Measurements from ENCODE around the gene SLC29A2. TPM values are rescaled to one million over a fixed set of nuclear protein-coding genes. Genes with fewer than 3 reads are reported as not detected.
A peak's percentile ranks its signal among the peaks of the same experiment; 100 is the strongest.

The SLC29A2 gene
- total RNA-seq, 6 experiments from 2014 or later, result not detected

GRCh38 chr11:66327171-66328030, 44.2 kb downstream of the SLC29A2 start:
- Mint-ChIP-seq H3K4me1 (ENCODE audit: low read depth) (peaks cover 53% of the 10 kb centered on the region), H3K4me3 (peak overlapping the region; percentile 44), H3K36me3 (ENCODE audit: low read depth) (no peaks in the 10 kb centered on the region), H3K9me3 (no peaks in the 10 kb centered on the region), H3K27ac (peak overlapping the region; percentile 88), H3K27me3 (ENCODE audit: insufficient read depth) (peaks cover 13% of the 10 kb centered on the region)
- peak; percentile 68 for DNase-seq
- peak; percentile 19; the same call in 1 of the 2 replicates for TF ChIP-seq CTCF (IDR thresholded peaks at IDR 0.05)

DNA sequence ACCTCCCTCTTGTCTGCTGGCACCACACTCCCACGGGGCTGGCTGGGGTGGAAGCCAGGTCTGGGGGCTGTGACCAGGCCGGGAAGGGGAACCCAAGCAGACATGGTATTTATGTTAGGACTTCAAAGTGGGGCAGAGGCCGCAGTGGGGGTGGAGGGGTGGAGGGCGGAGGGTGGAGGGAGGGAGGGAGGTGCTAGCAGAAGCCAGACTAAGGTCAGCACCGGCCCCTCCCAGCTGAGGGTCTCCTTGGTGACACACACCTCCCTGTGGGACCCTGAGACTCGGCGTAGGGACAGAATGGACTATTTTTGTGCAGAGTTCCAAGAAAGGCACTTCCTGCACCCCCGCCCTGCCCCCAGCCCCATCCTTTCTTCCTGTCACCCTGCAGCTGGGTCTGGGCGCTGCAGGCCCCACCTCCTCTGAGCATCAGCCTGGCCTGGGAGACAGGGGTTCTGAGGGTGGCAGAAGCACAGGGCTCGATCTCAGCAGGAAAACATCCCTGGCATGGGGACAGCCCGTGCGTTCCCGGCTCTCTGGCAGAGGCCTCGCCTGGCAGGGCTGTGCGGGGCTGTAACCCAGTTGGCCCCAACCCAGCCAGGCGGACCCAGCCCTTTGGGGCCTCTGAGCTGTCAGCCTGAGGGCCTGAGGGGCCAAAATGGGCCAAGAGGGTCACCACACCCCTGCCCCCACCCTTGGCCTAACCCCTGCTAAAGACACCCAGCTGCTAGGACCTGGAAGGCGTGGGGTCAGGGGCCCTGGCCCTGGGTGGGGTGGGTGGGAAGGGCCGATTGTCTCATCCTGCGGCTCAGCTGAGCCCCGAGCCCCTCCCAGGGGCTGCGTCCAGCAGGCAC, 45.1 kb downstream of the SLC29A2 start:
- Mint-ChIP-seq H3K9me3 (no peaks in the 10 kb centered on the region), H3K4me1 (ENCODE audit: low read depth) (peaks cover 53% of the 10 kb centered on the region), H3K4me3 (peak overlapping the region; percentile 50), H3K27me3 (ENCODE audit: insufficient read depth) (peaks cover 13% of the 10 kb centered on the region), H3K36me3 (ENCODE audit: low read depth) (no peaks in the 10 kb centered on the region), H3K27ac (peak overlapping the region; percentile 92)
- peak; percentile 54 for DNase-seq
- no peak for TF ChIP-seq CTCF (IDR thresholded peaks at IDR 0.05)

DNA sequence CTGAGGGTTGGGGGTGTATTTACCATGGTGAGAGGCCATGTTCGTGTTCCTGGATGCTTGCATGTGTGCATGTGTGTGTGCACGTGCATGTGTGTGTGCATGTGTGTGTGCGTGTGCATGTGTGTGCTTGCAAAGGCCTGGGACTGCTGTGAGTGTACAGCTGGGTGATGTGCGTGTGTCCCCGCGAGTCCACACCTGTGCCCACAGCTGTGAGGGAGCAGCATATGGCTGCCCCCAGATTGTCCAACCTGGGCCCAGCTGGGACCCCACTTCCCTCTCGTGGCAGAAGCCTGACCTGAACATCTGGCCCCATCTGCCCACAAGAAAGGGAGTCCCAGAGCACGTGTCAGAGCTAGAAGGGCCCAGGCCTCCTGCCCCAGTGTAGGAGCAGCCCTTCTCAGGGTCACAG, 46.3 kb downstream of the SLC29A2 start:
- Mint-ChIP-seq H3K27ac (peak overlapping the region; percentile 27; the same call in 1 of the 2 replicates), H3K36me3 (ENCODE audit: low read depth) (peaks cover 2% of the 10 kb centered on the region; the same call in 1 of the 2 replicates), H3K4me3 (no peak overlapping the region), H3K4me1 (ENCODE audit: low read depth) (peaks cover 53% of the 10 kb centered on the region), H3K9me3 (peaks cover 2% of the 10 kb centered on the region), H3K27me3 (ENCODE audit: insufficient read depth) (peaks cover 10% of the 10 kb centered on the region)
- no peak for DNase-seq
- TF ChIP-seq CTCF (IDR thresholded peaks at IDR 0.05), result no peak

- peaks cover 7% of the 10 kb centered on the region for H3K27me3 Mint-ChIP-seq (ENCODE audit: insufficient read depth)
- peak overlapping the region; percentile 70 for H3K27ac Mint-ChIP-seq
- no peak for DNase-seq
These were observed 46.9 kb downstream of the SLC29A2 start for GRCh38 chr11:66324664-66325063.

More at GRCh38 chr11:66324664-66325063, 46.9 kb downstream of the SLC29A2 start:
- H3K36me3 Mint-ChIP-seq (ENCODE audit: low read depth), result peaks cover 7% of the 10 kb centered on the region; the same call in 1 of the 2 replicates
- TF ChIP-seq CTCF (IDR thresholded peaks at IDR 0.05), result no peak
- peaks cover 6% of the 10 kb centered on the region for H3K9me3 Mint-ChIP-seq
- H3K4me1 Mint-ChIP-seq (ENCODE audit: low read depth), result peaks cover 53% of the 10 kb centered on the region
- no peak overlapping the region for H3K4me3 Mint-ChIP-seq
